Cerebellar cortex (tissue), 1 donor: ENCODE results near the gene MRPS5.

ENCODE experiments used
- DNase-seq: peaks from one replicate; pipeline ENCODE4 v3.0.0-alpha.2; 2015; ENCODE audit warnings: low spot score

The MRPS5 gene

DNA sequence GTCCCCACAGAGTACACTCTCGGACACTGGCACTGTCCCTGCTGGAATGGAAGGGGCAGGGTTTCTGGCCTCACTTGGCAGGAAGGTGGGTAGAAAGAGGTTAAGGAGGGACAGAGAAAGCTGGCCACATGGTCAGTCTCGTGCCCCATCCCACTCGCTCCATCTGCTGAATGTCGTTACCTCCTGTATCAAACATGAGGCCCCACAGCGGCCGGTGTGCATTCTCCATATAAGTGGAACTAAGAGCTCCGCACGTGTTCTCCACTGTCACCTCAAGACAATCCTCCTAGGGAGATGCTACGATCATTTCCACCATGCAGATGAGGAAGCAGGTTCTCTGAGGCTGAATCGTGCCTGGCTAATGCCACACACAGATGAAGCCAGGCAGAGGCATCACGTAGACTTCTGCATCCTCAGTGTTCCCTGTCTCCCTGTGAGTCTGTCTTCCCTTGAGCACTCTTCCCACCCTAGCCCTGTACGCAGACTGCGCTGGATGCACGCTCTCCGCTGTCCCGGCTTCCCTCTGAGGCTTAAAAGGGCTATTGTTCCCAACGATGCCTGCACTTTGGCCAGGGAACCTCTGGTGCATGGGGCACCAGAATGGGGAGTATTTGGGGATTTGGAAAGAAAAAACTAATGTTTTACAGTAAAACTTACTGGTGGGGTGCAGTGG, 61.0 kb downstream of the MRPS5 start:
- DNase-seq = no peak

- no peak for DNase-seq
These were observed 61.8 kb downstream of the MRPS5 start for GRCh38 chr2:95059656-95060370.

DNA sequence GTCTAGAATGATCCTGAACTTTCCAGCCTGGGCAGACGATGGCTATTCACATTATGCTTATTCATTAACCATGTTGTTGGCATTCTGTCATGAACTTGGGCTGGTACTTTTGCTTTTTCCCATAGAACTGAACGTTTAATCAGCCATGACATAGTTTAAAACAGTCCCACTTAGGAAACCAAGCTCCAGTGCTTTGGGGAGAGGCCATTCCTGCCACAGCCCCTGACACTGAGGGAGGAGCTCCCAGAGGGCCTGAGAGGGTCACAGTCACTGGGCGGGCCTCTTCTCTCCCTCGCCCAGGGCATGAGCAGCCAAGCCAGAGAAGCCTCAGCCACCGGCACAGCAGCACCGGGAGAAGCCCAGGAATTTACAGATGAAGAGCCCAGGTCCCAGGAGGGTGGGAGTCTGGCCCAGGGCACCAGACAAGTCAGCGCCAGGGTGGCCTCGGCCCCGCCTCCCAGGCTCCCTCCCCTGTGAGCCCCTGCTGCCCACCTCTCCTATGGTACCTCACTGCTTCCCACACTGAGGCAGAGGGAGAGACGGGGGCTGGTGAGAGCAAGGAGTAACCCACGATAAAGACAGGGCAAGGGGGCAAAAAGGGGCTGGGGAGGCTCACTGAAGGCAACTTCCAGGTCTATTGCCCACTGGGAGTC, 62.5 kb downstream of the MRPS5 start:
- DNase-seq = no peak

- no peak for DNase-seq
These were observed 63.1 kb downstream of the MRPS5 start for GRCh38 chr2:95058466-95058988.

DNA sequence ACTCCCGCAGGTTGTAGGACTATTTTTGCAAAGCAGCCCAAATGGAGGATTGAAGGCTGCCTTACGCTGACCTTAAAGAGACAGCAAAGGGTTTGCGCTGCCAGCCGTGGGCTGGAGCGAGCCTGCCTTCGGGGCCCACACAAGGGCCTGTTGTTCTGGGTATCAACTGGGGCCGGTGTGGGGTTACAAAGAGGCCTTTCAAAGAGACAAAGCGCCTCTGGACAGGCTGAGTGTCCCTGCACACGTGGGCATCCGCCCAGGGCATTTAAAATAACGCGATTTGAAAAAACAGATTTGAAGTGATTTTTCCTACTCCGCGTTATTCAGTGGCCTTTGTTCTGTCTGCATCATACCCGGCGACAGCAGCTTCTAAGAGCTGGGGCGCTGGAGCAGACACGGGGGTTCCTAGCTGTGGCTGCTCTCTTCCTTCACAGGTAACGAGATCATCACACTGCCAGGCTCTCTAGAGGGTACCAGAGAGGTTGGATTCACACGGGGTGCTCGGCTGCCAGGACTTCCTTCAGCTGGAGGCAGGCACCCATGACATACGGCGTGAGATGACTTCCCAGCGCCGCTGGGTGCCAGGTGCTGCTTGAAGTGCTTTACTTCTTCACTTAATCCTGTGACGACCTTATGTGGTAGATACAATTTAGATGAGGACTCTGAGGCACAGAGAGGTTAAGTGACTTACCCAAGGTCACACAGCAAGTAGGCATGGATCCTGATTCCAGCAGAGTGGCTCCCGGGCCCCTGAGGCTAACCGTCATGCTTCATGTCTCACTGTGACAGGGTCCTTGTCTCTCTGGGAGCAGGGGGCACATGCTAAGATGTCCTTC, 63.9 kb downstream of the MRPS5 start:
- DNase-seq = no peak

DNA sequence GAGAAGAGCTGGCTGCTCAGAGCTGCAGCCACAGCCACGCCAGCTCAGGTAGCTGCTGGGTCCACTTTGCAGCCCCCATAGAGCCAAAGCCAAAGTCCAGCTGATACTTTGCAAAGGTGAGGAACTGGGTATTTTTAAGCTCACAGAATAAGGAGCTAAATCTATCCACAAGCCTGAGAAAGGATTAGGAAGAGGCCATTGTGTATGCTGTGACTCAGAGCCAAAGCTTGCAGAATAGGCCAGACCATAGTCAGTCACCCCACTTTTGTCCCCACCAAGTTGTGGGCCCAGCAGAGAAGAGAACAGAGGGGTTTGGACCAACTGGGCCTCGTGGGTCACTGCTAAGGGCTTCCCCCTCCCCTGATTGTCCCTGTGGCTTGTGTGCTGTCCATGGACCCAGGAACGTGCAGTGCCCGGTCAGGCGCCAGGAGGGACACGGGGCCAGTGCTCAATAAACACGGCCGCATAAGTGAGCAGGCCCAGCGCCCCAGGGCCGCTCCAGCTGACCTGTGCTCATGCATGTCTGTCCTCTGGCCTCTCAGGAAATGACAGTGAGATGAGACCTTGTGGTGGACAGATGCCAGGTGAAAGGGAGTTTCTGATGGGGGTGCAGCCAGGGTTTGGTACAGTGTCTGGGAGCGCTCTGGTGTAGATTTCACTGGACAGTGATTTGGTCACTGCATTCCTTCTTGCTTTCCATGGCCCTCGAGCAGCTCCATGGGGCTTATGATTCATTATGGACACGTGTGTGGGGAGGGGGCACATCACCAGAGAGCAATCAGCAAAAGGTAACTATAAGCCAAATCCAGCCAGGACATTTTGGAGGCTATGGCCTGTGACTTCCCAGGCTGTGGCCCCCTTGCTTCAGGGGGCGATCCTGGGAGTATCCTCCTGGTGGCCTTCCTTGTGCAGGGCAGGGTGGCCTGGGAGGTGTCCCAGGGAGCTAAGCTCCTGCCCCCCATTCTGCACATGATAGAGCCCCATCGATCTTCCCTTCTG, 64.8 kb downstream of the MRPS5 start:
- no peak for DNase-seq

DNA sequence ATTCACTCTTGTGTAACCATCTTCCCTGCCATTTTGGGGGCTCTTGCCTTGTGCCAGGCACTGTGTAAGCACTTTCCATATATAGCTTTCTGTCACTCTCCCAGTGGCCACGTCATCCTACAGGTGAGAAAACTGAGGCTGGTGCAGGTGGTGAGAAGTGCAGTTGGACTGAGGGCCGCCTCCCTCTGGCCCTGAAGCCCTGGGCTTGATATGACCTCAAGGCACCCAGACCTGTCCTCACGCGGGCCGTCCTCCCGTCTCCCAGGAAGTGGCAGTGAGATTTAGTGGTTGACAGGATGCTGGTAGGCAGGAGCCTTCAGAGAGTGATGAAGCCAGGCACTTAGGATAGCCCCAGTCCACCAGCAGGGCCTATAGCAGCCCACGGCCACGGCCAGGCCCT, 65.6 kb downstream of the MRPS5 start:
- no peak for DNase-seq

DNA sequence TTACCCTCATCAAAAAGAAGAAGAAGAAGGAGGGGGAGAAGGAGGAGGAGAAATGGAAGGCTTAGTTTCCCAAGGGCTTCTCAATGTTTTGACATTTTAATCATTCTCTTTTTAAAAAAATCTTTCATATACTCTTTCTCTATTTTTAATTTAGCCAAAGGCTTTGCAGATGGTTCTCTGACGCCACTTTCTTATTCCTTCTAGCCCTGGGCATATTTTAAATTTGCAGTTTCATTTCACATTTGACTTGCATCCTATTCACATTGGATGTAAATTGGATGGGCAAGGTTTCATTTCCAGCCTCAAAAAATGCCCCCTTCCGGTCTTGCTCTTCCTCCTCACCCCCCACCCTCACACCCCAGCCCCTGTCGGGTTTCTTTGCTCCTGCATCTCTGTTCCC, 66.3 kb downstream of the MRPS5 start:
- no peak for DNase-seq

DNA sequence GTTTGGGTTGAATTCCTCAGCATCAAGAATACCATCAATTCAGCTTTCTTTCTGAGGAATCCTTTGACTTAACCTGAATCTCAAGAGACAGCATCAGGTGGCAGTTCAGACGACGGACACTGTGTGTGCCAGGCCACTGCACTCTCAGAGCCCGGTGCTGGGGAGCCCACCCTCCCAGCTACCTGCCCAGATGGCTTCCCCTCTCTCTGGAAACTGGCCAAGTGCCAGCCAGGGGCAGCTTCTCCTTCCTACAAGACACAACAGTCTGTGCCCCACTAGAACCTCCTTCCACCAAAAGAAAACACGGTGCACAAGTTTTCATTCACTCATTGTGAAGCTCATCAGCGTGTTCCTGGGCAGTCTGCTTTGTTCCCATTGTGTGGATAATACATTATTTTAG, 67.6 kb downstream of the MRPS5 start:
- DNase-seq = no peak

- no peak for DNase-seq
These were observed 68.1 kb downstream of the MRPS5 start for GRCh38 chr2:95053543-95053942.

DNA sequence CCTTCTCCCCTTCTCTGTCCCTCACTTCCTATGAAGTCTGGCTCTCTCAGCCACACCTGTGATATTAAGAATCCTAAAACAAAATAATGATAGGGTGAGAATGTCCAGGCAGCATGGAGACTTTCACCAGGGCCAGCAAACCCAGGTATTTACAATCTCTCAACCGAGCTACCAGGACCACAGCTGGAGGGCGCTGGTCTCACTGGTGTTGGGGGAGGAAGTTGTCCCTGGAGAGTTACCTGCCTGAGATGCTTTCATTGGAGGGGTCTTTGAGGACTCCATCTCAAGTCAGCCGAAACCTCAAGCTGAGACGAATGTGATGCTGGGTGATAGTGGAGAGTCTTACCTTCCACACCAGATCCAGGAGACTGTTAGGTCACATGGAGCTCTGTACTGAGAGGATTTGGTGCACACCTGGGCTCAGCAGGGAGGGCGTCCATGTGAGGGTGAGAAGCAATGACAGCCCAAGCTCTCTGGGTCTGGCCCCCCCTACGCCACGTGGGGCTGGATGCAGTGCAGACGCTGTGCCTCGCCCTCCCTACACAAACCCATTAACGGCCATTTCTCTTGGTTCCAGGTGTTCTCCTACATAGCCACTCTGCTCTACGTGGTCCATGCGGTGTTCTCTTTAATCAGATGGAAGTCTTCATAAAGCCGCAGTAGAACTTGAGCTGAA, 68.7 kb downstream of the MRPS5 start:
- DNase-seq = no peak

DNA sequence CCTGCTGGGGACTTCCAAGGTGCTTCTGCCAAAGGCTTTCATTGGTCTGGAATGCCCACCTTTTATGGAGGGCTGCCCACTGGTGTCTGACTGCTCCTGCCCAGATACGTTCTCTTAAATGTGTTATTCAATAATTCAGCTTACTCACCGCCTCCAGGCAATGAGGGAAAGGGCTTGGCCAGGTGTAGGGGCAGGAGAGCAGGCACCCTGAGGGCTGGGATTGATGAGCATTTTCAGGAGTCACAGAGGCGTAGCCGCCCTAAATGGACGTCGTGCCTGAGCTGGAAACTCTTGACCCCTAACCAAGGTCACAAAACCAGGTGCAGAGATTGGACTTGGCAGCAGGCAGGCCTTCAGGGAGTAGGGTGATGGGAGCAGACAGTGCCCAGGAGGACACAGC, 69.3 kb downstream of the MRPS5 start:
- DNase-seq = no peak

DNA sequence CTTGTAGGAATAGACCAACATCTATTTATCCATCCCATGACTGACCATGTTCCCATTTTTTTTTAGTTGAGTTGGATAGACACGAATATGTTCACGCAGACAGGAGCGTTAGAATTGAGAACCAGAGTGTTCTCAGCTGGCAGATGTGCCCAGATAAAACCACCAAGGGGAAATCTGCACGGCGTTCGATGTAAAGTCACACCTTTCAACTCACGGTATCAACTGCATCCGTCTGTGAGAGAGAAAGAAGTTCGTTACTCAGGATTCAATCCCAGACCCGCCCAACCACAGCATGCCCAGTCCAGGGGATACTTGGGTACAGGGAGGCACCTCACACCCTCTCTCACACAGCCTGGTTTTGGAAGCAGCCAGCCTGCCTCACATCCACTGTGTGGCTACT, 70.0 kb downstream of the MRPS5 start:
- DNase-seq = no peak

DNA sequence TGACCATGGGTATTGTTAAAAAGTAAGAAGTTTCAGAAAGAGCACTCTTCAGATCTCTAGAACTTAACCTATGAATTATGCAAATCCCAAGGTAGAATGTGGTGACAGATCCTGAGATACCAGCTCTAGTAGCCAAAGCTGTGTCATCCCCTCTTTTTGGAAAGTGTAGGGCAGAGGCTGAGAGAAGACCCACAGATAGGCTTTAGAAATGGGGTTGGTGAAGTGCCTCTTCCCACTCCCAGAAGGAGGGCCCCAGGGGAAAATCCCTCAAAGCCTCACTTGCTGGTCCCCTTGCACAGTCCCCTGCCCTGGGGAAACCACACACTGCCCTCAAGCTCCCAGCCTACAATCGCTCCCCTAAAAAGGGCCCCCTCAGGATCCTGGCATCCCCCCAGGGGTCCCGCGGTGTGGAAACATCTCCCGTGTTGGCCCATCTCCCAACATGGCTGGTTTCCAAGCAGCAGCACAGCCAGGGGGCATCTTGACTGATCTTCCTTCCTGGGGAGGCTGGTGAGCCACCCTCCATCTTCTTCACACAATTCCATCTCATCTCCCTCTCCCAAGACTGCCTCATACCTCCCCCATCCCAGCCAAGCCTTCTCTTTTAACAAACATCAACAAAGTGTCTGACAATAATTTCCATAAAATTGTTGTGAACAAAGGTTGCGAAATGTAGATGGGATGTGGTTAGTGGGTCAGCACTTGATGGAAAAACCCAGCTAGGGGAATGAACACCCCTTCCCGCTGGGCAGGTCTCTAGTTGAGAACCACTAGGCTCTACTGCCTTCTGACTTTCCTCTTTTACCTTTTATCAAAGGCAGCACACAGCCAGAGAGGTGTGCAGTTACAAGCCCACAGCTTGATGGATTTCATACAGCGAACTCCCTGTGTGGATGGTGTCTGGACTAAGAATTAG, 71.0 kb downstream of the MRPS5 start:
- no peak for DNase-seq

DNA sequence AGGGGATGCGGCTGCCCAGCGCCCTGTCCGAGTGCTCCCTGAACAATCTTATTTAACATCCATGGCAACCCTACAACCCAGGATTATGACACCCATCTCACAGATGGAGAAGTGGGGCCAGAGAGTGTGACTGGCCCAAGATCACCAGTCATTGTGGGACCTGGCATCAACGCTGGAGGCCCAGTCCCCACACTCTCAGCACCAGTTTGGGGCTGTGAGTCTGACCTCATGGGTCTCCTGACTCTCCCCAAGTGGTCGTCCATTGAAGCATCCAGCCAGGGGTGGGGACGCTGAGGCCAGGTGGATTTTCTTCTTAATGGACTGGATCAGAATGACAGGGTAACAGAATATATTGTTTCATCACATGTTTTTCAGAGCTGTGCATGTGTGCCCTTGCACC, 71.6 kb downstream of the MRPS5 start:
- DNase-seq = no peak

GRCh38 chr2:95049683-95049955, 72.0 kb downstream of the MRPS5 start:
- DNase-seq = no peak

DNA sequence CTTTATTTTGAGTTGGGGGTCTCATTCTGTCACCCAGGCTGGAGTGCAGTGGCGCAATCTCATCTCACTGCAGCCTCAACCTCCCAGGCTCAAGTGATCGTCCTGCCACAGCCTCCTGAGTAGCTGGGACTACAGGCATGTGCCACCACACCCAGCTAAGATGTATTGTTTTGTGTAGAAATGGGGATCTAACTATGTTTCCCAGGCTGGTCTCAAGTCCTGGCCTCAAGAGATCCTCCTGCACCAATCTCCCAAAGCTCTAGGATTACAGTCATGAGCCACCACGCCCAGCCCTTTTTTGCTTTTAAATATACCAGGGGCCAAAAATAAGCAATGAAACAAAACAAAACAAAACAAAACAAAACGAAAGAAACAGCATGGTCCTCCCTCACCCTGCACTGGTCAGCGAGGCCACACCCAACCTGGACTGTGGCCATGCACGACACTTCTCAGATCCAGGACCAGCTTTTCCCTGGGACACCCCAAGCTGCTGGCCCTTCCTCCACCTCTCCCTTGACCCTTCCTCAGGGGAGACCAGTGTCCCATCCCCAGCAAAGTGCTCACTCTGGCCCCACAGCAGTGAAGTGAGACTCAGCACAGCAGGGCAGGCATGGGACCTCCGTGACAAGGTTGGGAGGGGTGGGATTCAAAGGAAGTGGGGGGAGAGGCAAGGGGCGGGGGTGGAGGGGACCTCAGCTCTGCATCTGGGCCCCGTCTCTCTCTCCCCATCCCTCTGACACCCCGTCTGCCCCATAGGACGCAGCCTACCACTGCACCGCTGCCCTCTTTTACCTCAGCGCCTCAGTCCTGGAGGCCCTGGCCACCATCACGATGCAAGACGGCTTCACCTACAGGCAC, 72.6 kb downstream of the MRPS5 start:
- DNase-seq = no peak

DNA sequence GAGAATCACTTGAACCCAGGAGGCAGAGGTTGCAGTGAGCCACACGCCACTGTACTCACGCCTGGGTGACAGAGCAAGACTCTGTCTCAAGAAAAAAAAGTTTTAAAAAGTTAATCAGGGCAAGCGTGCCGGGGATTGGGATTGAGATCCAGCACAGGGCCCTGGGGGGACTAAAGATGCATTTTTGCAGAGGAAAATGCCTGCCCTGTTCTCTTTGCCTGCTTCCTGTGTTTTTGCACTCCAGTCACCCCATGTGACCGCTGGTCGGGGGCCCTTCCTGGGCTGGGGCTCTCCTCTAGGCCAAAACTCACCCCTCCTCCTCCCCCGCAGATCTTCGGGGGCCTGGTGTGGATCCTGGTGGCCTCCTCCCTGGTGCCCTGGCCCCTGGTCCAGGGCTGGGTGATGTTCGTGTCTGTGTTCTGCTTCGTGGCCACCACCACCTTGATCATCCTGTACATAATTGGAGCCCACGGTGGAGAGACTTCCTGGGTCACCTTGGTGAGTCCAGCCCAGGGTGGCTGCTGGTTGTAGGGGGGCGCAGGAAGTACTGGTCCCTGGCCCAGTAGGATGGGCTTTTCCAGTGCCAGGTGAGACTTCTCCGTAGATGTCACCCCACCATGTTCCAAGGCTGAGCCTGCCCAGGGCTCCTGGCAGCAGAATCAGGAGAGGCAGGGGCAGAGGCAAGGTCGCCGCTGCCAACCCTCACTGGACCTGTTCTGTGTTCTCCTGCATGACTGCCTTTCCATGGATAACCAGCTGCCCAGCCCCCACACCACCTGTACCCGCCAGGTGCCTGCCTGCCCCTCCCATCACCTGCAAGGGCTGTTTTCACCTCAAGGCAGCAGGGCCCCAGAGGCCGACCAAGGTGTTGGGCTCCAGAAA, 73.7 kb downstream of the MRPS5 start:
- no peak for DNase-seq
